Coronary artery (tissue), 2 donors: ENCODE measurements around the gene PACSIN3.

ENCODE experiments used
- DNase-seq: peaks from one replicate; pipeline ENCODE4 v3.0.0-alpha.2; 2017; ENCODE audit warnings: low spot score
- H3K27ac ChIP-seq, 2 donors: fragments of 200-600 bp; sonication (generic); one replicate each; pipeline ENCODE4 v1.5.1; 2016 to 2019
- H3K4me3 ChIP-seq: fragments of 200-600 bp; sonication (generic); 2 replicates; pipeline ENCODE4 v1.5.1; 2016; ENCODE audit warnings: mild to moderate bottlenecking, moderate library complexity
- TF ChIP-seq, protein P1 (sequence below): fragments of 200-600 bp; sonication (generic); IDR thresholded peaks from one replicate; pipeline ENCODE4 v1.5.1; 2019; ENCODE audit warnings: antibody characterized with exemption

PACSIN3 gene

DNA sequence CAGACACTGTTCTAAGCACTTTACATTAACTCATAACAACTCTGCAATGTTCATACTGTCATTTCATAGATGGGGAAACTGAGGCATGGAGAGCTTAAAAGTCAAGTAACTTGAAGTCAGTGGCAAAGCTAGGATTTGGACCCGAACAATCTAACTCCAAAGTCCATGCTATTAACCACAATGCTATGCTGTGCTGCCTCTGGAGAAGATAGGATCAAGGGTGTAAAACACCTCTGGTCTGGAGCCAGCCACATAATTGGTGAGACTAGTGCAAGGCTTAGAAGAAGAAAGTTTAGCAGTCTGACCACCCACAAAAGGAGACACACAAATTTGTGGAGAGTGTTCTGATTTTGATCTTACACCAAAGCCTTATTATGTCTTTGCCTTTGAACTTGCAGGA lies 53.3 kb downstream of the PACSIN3 start:
- Histone ChIP-seq H3K27ac (no peak overlapping the region), H3K4me3 (no peak overlapping the region)
- DNase-seq: no peak
- TF ChIP-seq, protein P1, sequence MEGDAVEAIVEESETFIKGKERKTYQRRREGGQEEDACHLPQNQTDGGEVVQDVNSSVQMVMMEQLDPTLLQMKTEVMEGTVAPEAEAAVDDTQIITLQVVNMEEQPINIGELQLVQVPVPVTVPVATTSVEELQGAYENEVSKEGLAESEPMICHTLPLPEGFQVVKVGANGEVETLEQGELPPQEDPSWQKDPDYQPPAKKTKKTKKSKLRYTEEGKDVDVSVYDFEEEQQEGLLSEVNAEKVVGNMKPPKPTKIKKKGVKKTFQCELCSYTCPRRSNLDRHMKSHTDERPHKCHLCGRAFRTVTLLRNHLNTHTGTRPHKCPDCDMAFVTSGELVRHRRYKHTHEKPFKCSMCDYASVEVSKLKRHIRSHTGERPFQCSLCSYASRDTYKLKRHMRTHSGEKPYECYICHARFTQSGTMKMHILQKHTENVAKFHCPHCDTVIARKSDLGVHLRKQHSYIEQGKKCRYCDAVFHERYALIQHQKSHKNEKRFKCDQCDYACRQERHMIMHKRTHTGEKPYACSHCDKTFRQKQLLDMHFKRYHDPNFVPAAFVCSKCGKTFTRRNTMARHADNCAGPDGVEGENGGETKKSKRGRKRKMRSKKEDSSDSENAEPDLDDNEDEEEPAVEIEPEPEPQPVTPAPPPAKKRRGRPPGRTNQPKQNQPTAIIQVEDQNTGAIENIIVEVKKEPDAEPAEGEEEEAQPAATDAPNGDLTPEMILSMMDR: no peak

- TF ChIP-seq, protein P1: no peak
- H3K4me3 ChIP-seq: no peak overlapping the region
- no peak overlapping the region for H3K27ac ChIP-seq
- no peak for DNase-seq
These were observed 53.7 kb downstream of the PACSIN3 start for GRCh38 chr11:47132490-47132889.

- DNase-seq: no peak
- TF ChIP-seq, protein P1: no peak
- Histone ChIP-seq H3K4me3 (no peak overlapping the region), H3K27ac (no peak overlapping the region)
These were observed 55.1 kb downstream of the PACSIN3 start for GRCh38 chr11:47131136-47131535.

GRCh38 chr11:47130543-47130942 lies 55.7 kb downstream of the PACSIN3 start:
- TF ChIP-seq, protein P1: no peak
- Histone ChIP-seq H3K27ac (no peak overlapping the region), H3K4me3 (no peak overlapping the region)
- DNase-seq: no peak
